Esophagus (tissue), 2 donors: ENCODE results near the gene LRIG1. TPM values are rescaled to one million over a fixed set of nuclear protein-coding genes. Genes with fewer than 3 reads are reported as not detected.

Experiments
- H3K27ac ChIP-seq, 2 donors: one replicate each; pipeline ENCODE4 v1.5.1; 2013; ENCODE audit warnings: low read depth in 2 of 2, mild to moderate bottlenecking in 2 of 2, inconsistent platforms in 1 of 2, low read length in 1 of 2, moderate library complexity in 1 of 2
- H3K27me3 ChIP-seq, 2 donors: one replicate each; pipeline ENCODE4 v1.6.1; 2013; ENCODE audit warnings: low read length in 2 of 2, control low read depth in 1 of 2, mild to moderate bottlenecking in 1 of 2; ENCODE audit not compliant: insufficient read depth in 2 of 2, control insufficient read depth in 1 of 2
- H3K36me3 ChIP-seq, 2 donors: one replicate each; pipeline ENCODE4 v1.6.1; 2013; ENCODE audit warnings: low read length in 1 of 2; ENCODE audit not compliant: control insufficient read depth in 2 of 2, insufficient read depth in 2 of 2
- H3K4me1 ChIP-seq, 2 donors: one replicate each; pipeline ENCODE4 v1.6.1; 2013; ENCODE audit warnings: low read length in 1 of 2; ENCODE audit not compliant: control insufficient read depth in 2 of 2, insufficient read depth in 2 of 2
- H3K4me3 ChIP-seq, 2 donors: one replicate each; pipeline ENCODE4 v1.5.1; 2013; ENCODE audit warnings: low read length in 2 of 2, mild to moderate bottlenecking in 2 of 2, low read depth in 1 of 2, moderate library complexity in 1 of 2
- H3K9me3 ChIP-seq, 2 donors: one replicate each; pipeline ENCODE4 v1.6.1; 2013; ENCODE audit warnings: mild to moderate bottlenecking in 2 of 2, low read depth in 1 of 2, low read length in 1 of 2, moderate library complexity in 1 of 2; ENCODE audit not compliant: control insufficient read depth in 2 of 2, insufficient read depth in 1 of 2
- WGBS, 2 donors: extraction: QIAGEN DNeasy Blood & Tissue Kit; methylation state at CpG; one replicate each; pipeline ENCODE4 v1.1.7; 2013; 5-methylcytosine and 5-hydroxymethylcytosine counted together
- polyA plus RNA-seq, 2 donors: library from polyadenylated mRNA; stranded (reverse); fragments of 200-250 nt; gene quantifications; one replicate each; pipeline ENCODE4 v1.2.3, GENCODE V29; 2013
- donor health status: healthy with polysubstance abuse.
- donor health status: Bipolar disorder and iron deficiency.

Gene LRIG1
- polyA plus RNA-seq, 2 donors = 6.2 to 11.0 TPM

DNA sequence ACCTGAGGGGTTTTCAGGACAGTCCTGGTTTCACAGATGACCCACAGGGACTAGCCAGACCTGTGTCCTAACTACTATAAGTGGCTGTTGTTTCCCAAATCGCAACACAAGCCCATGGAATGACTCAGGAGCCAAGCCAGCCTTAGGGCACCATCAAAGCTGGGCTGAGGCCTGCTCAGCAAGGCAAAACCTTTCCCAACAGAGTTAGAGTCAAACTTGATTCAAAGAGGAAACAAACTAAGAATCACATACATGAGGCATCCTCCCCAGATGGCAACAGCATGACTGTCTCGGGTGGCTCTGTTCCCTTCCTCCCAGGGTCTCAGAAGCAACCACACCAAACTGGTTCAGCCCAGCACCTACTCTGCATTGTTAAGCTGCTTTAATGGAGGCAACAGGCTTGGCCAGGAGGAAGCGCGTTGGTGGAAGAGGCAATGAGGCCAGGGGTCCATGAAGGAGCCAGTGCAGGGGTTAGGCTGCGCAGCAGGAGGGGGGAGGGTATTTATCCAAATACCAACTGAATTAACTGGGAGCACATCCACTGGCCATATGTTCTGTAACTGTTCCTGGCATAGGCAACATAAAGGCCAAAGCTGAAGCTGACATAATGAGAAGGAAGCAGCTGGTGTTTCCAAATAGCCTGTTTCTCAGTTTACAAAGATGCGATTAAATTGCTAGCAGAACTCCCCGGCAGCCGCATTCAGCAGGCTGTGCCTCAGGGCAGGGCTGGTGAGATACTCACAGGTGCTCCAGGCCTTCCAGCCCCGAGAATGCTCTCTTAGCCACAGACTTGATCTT lies 102.4 kb downstream of the LRIG1 start:
- Histone ChIP-seq H3K27ac (no peak overlapping the region), H3K4me1 (peaks cover 0 to 3% of the 10 kb centered on the region in 2 donors), H3K9me3 (no peaks in the 10 kb centered on the region), H3K4me3 (no peak overlapping the region), H3K27me3 (no peaks in the 10 kb centered on the region), H3K36me3 (peaks cover 5 to 23% of the 10 kb centered on the region in 2 donors)
- 80 to 82% methylated on average over 9 of the region's 9 CpGs for WGBS, 2 donors

DNA sequence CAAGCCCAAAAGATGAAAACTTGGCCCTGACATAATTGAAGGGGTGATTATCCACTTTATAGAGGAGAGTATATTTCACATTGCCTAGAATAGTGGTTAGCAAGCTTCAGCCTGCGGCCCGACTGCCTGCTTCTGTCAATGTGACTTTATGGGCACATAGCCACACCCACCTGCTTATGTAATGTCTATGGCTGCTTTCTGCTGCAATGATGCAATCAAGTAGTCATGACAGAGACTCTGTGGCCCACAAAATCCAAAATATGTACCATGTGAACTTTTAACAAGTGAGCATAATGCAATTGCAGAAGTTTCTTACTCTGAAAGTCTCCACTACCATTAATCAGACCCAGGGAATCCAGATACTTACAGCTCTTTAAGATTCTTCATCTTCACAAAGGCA lies 103.1 kb downstream of the LRIG1 start:
- H3K9me3 ChIP-seq = no peaks in the 10 kb centered on the region
- no peak overlapping the region for H3K27ac ChIP-seq
- H3K4me1 ChIP-seq = peaks cover 0 to 3% of the 10 kb centered on the region in 2 donors
- H3K4me3 ChIP-seq = no peak overlapping the region
- no peaks in the 10 kb centered on the region for H3K27me3 ChIP-seq
- H3K36me3 ChIP-seq = peaks cover 5 to 25% of the 10 kb centered on the region in 2 donors
- WGBS, 2 donors = 63 to 71% methylated on average over 2 of the region's 2 CpGs

DNA sequence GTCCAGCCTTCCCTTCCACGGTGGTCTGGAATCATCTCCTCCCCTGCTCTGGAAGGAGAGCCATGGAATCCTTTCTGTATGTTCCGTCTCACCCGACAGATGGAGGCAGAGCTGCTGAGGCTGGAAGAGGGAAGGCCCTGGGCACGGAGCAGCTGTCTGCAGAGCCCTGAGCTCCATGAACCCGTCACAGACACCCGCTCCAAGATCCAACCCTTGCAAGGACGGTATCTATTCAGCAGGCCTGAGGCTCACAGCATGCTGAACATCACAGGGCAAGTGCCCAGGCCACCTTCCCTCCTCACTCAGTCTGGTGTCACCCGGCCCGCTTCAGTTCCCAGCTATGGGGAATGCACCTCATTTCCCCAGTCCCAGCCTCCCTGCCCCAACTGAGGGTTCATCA lies 103.9 kb downstream of the LRIG1 start:
- Histone ChIP-seq H3K27me3 (no peaks in the 10 kb centered on the region), H3K27ac (no peak overlapping the region), H3K9me3 (no peaks in the 10 kb centered on the region), H3K36me3 (peaks cover 5 to 27% of the 10 kb centered on the region in 2 donors), H3K4me1 (peaks cover 0 to under 1% of the 10 kb centered on the region in 2 donors), H3K4me3 (no peak overlapping the region)
- WGBS, 2 donors = 98% methylated on average over 9 of the region's 9 CpGs

DNA sequence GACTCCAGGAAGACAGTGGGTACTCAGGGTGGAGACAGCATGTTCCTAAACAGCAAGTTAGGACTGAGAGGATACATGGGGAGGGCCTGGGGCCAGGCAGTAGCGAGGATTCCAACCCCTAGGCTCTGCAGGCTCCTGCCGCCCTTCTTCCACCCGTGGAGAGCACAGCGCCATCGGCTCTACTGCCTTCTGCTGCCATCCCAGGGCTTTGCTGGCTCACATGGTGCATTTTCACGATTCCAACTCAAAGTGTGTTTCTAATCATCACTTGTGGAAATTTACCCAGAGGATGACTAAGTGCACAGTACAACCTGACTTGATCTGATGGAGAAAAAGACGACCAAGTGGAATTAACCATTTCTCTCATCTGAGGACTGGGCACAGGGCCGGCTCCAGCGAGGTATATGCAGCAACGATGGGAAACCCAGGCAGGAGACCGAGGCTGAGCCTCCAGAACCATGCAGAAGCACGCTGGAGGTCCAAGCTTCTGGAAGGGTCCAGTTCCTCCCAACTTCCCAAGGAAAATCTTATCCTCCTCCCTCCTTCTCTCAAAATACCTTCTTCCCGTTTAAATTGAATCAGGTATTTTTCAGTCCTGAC lies 104.6 kb downstream of the LRIG1 start:
- H3K4me3 ChIP-seq = no peak overlapping the region
- peaks cover 5 to 22% of the 10 kb centered on the region in 2 donors for H3K36me3 ChIP-seq
- WGBS, 2 donors = 92 to 93% methylated on average over 13 of the region's 13 CpGs
- no peaks in the 10 kb centered on the region for H3K9me3 ChIP-seq
- H3K27me3 ChIP-seq = no peaks in the 10 kb centered on the region
- H3K4me1 ChIP-seq = no peaks in the 10 kb centered on the region
- H3K27ac ChIP-seq = no peak overlapping the region

DNA sequence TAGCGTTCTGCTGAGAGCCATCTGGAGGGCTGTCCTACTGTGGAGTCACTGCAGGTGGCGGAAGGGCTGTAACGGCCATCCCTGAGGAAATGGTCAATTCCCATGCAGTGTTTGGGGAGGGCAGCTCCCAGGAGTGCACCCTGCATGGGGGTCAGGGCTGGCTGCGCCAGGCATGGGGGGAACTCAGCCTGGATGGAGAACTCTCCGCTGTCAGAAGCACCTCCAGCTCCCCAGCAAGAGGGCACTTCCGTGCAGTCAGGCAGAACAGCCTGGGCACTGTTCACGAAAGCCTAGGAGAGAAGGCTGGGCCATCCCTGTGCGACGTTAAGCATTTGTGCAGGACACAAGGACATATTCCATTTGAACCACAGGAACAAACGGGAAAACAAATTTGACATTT lies 105.2 kb downstream of the LRIG1 start:
- H3K4me1 ChIP-seq = no peaks in the 10 kb centered on the region
- peaks cover 5 to 22% of the 10 kb centered on the region in 2 donors for H3K36me3 ChIP-seq
- no peaks in the 10 kb centered on the region for H3K27me3 ChIP-seq
- H3K9me3 ChIP-seq = no peaks in the 10 kb centered on the region
- no peak overlapping the region for H3K4me3 ChIP-seq
- WGBS, 2 donors = 88 to 93% methylated on average over 10 of the region's 10 CpGs
- no peak overlapping the region for H3K27ac ChIP-seq

DNA sequence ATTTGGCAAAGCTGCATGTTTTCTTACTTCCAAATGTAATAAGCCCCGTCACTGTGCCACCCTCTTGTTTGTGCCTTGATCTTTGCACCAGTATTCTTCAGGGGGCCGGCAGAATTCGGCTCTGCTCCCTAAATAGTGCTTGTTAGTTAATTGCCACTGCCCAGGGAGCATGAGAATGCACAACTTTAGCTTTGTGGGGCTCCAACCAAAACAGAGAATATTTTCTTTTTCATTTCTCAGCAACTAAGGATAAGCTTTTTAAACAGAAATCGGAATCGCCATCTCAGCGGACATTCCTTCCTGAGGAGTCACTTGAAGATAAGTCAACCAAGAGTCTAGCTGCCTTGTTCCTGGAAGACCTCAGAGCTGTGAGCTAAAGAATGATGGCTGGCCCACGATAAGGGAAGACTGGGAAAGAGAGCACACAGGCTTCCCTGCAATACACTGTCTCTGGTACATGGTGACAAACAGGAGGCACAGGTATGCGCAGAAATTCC lies 106.0 kb downstream of the LRIG1 start:
- no peak overlapping the region for H3K4me3 ChIP-seq
- H3K4me1 ChIP-seq = no peaks in the 10 kb centered on the region
- H3K27me3 ChIP-seq = no peaks in the 10 kb centered on the region
- no peaks in the 10 kb centered on the region for H3K9me3 ChIP-seq
- H3K27ac ChIP-seq = no peak overlapping the region
- H3K36me3 ChIP-seq = peaks cover 5 to 22% of the 10 kb centered on the region in 2 donors
- WGBS, 2 donors = 82 to 85% methylated on average over 8 of the region's 8 CpGs

DNA sequence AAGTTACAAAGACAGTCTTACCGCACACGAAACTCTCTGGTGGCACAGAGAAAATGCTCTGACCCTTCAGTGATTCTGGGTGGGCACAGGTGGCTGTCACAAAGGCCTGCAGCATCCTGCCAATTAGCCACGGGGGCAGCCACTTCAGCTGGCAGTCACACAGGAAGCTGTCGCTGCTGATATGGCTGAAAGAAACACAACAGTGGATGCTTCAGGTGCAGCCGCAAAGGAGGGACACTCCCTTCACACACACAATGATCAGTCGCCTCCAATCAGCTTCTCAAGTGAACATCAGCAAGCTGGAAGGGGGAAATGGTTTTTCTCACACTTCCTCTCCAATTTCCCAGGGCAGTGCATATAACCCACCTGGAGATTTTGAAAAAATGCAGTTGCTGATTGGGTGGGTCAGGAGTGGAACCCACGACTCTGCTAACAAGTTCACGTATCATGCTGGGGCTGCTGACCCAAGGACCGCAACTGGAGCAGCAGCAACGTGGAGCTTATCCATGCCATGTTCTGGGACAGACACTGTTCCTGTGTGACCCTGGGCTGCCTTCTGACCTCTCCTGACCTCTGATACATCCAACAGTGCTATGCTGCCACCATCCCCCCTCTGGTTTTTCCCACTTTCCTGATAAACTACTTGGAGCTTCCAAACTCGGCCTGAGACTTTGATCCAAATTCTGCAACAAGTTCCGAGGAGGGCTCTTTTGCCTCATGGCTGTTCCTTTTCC lies 106.6 kb downstream of the LRIG1 start:
- Histone ChIP-seq H3K4me1 (no peaks in the 10 kb centered on the region), H3K4me3 (no peak overlapping the region), H3K9me3 (no peaks in the 10 kb centered on the region), H3K27ac (peak overlapping the region in 1 of 2 donors; percentile 14), H3K27me3 (no peaks in the 10 kb centered on the region), H3K36me3 (peaks cover 5 to 22% of the 10 kb centered on the region in 2 donors)
- WGBS, 2 donors = 71 to 76% methylated on average over 12 of the region's 12 CpGs

DNA sequence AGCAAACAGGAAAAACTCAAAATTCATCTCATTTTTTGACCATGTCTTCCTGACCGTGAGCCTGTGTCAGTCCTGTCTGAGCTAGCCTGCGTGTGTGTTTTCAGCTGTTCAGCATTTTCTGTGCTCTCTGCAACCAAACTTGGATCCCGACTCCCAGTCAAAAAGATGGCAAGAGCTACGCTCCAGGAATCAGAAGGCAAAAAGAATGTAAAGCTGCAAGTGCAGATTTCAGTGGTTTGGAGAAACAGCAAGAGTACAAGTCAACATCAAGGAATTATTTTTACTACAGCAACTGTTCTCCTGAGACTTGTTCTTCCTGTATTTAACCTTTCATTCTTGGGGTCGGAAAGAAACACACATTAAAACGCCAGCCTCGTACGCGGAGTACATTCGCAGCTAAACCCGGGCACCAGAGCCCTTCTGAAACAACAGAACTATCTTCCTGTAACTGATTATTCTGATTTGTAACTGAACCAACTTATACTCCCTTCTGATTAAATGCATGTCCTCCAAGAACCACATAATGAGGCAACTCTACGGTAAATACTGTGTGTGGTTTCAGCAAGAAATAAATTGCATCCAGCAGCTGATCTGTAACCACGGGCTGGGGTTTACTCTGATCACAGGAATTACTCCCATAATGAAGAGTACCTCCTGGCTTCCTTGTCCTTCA lies 107.4 kb downstream of the LRIG1 start:
- peak overlapping the region; percentile 7 to 14 for H3K27ac ChIP-seq
- peaks cover 5 to 22% of the 10 kb centered on the region in 2 donors for H3K36me3 ChIP-seq
- 71% methylated on average over 13 of the region's 13 CpGs for WGBS, 2 donors
- H3K4me1 ChIP-seq = no peaks in the 10 kb centered on the region
- no peaks in the 10 kb centered on the region for H3K9me3 ChIP-seq
- no peak overlapping the region for H3K4me3 ChIP-seq
- no peaks in the 10 kb centered on the region for H3K27me3 ChIP-seq

DNA sequence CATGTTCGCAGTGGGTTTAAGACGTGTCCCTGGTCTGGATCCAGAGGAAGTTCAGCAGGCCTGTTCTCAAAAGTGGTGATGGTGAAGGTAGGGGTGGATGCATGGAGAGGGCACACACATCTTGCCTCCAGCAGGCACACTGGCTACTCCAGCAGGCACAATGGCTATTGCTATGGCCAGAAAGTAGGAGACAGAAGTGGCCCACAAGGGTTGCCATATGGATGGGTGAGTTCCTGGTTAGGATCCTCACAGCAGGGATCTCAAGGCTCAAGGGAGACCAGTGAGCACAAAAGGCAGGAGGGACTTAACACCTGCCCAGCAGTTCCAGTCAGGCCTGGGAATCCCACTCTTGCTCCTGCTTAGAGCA lies 107.9 kb downstream of the LRIG1 start:
- no peaks in the 10 kb centered on the region for H3K4me1 ChIP-seq
- no peaks in the 10 kb centered on the region for H3K9me3 ChIP-seq
- 93 to 94% methylated on average over 2 of the region's 2 CpGs for WGBS, 2 donors
- H3K27ac ChIP-seq = peak overlapping the region in 1 of 2 donors; percentile 7
- H3K36me3 ChIP-seq = peaks cover 5 to 22% of the 10 kb centered on the region in 2 donors
- no peak overlapping the region for H3K4me3 ChIP-seq
- H3K27me3 ChIP-seq = no peaks in the 10 kb centered on the region
